ENCODE data around the gene TTF2.
"Not testable (repeated sequence)": the region's sequence is repeated elsewhere in the genome, so short reads cannot be mapped to it uniquely, and the experiment has no call there.

TTF2 gene

GRCh38 chr1:117098287-117098890, 38.3 kb downstream of the TTF2 start:
- no peaks in the 10 kb centered on the region for H3K9me3 ChIP-seq
- no peak for DNase-seq
- peaks cover 5 to 25% (median 6%) of the 10 kb centered on the region in 3 donors for H3K36me3 ChIP-seq
- no peak overlapping the region for H3K4me3 ChIP-seq
- H3K27me3 ChIP-seq: no peaks in the 10 kb centered on the region
- intact Hi-C loops (cut with DNase I; ENCODE audit: low total_unique reads): no loop called here
- H3K27ac ChIP-seq: peak overlapping the region in 1 of 2 donors; percentile 13
- peaks cover 0 to 35% (median 4%) of the 10 kb centered on the region in 4 donors for H3K4me1 ChIP-seq
- TF ChIP-seq CTCF (IDR thresholded peaks at IDR 0.05): no peak

GRCh38 chr1:117101334-117101733, 41.2 kb downstream of the TTF2 start:
- H3K4me1 ChIP-seq: peaks cover 0 to 18% (median 2%) of the 10 kb centered on the region in 4 donors
- DNase-seq: no peak
- intact Hi-C loops (cut with DNase I; ENCODE audit: low total_unique reads): no loop called here
- H3K27me3 ChIP-seq: no peaks in the 10 kb centered on the region
- no peaks in the 10 kb centered on the region for H3K9me3 ChIP-seq
- no peak for TF ChIP-seq CTCF (IDR thresholded peaks at IDR 0.05)
- no peak overlapping the region for H3K27ac ChIP-seq
- H3K4me3 ChIP-seq: no peak overlapping the region
- peaks cover 11 to 28% (median 15%) of the 10 kb centered on the region in 3 donors for H3K36me3 ChIP-seq

GRCh38 chr1:117101858-117102257, 41.7 kb downstream of the TTF2 start:
- peaks cover 0 to 15% (median 2%) of the 10 kb centered on the region in 4 donors for H3K4me1 ChIP-seq
- intact Hi-C loops (cut with DNase I; ENCODE audit: low total_unique reads); H3K27ac ChIP-seq; H3K9me3 ChIP-seq; DNase-seq; H3K27me3 ChIP-seq; H3K4me3 ChIP-seq: not testable (repeated sequence)
- peaks cover 11 to 28% (median 15%) of the 10 kb centered on the region in 3 donors for H3K36me3 ChIP-seq

GRCh38 chr1:117104986-117105385, 44.9 kb downstream of the TTF2 start:
- Histone ChIP-seq H3K36me3 (peaks cover 18 to 49% (median 28%) of the 10 kb centered on the region in 3 donors), H3K4me3 (no peak overlapping the region), H3K27me3 (no peaks in the 10 kb centered on the region), H3K27ac (no peak overlapping the region), H3K4me1 (no peaks in the 10 kb centered on the region), H3K9me3 (no peaks in the 10 kb centered on the region)
- no peak for TF ChIP-seq CTCF (IDR thresholded peaks at IDR 0.05)
- DNase-seq: no peak
- intact Hi-C loops (cut with DNase I; ENCODE audit: low total_unique reads): no loop called here

- no peak for TF ChIP-seq CTCF (IDR thresholded peaks at IDR 0.05)
- no peak overlapping the region for H3K27ac ChIP-seq
- no peaks in the 10 kb centered on the region for H3K27me3 ChIP-seq
- no peak for DNase-seq
- intact Hi-C loops (cut with DNase I; ENCODE audit: low total_unique reads): no loop called here
- no peak overlapping the region for H3K4me3 ChIP-seq
- H3K36me3 ChIP-seq: peaks cover 18 to 52% (median 29%) of the 10 kb centered on the region in 3 donors
- H3K4me1 ChIP-seq: no peaks in the 10 kb centered on the region
- no peaks in the 10 kb centered on the region for H3K9me3 ChIP-seq
Measured at GRCh38 chr1:117105722-117106121, 45.6 kb downstream of the TTF2 start.

- no peak overlapping the region for H3K27ac ChIP-seq
- TF ChIP-seq CTCF (IDR thresholded peaks at IDR 0.05): no peak
- peaks cover 24 to 55% (median 32%) of the 10 kb centered on the region in 3 donors for H3K36me3 ChIP-seq
- H3K4me3 ChIP-seq: no peak overlapping the region
- no peaks in the 10 kb centered on the region for H3K9me3 ChIP-seq
- H3K27me3 ChIP-seq: no peaks in the 10 kb centered on the region
- DNase-seq: no peak
- intact Hi-C loops (cut with DNase I; ENCODE audit: low total_unique reads): no loop called here
- H3K4me1 ChIP-seq: no peaks in the 10 kb centered on the region
Measured at GRCh38 chr1:117106478-117106877, 46.4 kb downstream of the TTF2 start.
